Midbrain (tissue), 1 donor: ENCODE results near the gene RBM10.

ENCODE experiments used
- DNase-seq: peaks from one replicate; lab custom pipeline; 2025; lab: John Stamatoyannopoulos, UW

The RBM10 gene

DNA sequence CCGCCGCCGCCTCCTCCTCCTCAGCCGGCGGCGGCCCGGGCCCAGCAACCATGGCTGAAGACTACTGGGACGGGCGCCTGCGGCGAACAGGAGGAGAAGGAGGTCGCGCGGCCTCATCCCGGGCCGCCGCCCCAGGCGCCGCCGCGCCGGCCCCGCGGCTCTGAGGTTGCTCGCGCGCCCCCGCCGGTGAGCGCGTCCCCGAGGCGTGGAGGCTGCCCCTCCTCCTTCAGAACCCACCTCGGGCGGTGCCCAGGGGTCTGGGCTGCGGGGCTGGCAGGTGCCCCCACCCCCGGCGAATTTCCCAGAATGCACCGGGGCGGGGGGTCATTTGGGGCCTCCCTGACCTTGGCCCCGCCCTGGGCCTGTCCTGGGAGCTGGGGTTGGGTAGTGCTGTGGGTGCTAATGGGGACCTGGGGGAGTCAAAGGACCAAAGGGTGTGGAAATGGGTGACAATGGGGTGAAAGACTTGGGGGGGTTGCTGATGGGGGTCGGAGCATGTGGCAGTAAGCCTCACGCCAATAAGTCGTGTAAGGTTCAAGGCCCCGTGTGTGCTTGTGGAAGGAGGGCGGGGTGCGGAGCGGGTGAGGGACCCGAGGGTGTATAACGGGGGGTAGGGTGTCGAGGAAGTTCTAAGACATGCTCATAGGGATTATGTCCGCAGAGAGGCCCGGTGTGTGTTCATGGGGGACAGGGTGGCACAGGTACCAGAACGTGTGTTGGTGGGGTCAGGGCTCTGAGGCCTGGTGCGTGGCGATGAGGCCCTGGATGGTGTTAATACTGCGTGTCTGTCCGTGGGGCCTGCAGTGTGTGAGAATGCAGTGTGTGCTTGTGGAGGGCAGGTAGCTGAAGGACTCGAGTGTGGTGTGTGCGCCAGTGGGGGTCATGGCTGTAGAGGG, 74.1 kb downstream of the RBM10 start:
- no peak for DNase-seq

DNA sequence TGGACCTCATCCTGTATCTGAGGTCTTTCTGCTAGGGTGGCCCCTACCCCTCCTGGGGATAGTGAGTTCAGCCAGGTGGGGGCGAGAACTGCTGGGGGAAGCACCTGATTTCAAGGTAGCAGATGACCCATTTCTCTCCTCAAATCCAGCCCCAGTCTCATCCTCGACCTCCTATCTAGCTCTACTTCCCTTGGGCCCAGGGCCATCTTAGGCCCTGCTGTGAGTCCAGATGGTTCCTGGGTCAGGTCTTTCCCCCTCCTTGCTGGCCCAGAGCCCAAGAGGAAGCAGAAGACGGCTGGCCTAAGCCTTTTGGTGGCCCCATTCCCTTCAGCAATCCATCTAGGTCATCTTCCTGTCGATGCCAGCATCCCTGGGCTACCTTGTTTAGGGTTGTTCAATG, 76.7 kb downstream of the RBM10 start:
- no peak for DNase-seq

DNA sequence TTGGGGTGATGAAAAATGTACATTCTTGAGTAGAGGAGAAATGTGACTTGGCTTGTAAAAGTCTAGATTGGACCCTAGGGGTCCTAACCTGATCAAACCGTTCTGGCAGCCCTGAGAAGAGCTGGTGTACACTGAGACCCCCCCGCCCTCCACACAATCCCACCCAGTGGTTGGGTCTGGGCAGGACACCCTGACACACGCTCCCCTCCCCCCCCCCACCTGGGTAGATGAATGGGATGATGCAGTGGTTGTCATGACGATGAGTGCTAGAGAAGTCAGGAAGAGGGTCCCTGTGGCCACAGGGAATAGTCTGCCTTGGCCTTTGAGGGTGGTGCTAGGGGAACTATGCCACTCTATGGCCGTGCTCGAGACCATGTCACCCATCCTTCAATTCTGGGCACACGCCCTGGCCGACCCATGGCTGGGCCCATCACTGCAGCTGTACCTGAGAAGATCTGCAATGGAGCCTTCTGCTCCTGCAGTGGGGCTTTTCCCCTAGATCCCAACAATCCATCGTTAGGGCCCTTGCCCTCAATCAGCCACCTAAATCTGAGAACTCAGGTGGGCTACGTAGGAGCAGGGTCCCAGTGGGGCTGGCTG, 77.8 kb downstream of the RBM10 start:
- DNase-seq = no peak

DNA sequence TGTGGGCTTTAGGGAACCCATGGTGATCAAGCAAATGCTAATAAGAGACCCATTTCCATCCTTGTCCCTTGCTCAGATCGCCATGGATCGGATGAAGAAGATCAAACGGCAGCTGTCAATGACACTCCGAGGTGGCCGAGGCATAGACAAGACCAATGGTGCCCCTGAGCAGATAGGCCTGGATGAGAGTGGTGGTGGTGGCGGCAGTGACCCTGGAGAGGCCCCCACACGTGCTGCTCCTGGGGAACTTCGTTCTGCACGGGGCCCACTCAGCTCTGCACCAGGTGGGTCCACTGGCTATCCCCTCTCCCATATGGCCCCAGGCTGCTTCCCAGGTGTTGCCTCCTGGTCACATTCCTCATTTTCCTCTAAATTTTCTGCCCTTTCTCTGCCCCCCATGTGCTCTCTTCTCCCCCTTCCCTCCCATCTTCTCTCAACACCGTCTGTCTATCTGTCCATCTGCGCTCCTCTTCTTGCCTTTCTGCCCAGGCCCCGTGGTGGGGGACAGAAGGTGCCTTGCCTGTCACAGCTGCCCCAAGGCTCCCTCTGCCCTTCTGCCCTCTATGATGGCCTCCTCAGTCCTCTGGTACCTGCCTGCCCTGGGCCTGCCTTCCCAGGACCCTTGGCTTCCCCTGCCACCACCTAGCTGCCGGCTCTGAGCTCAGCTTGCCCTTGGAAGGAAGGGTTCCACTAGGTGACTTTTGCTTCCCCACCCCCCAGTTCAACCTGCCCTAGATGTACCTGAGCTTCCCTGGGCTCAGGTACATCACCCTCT, 78.6 kb downstream of the RBM10 start:
- no peak for DNase-seq

DNA sequence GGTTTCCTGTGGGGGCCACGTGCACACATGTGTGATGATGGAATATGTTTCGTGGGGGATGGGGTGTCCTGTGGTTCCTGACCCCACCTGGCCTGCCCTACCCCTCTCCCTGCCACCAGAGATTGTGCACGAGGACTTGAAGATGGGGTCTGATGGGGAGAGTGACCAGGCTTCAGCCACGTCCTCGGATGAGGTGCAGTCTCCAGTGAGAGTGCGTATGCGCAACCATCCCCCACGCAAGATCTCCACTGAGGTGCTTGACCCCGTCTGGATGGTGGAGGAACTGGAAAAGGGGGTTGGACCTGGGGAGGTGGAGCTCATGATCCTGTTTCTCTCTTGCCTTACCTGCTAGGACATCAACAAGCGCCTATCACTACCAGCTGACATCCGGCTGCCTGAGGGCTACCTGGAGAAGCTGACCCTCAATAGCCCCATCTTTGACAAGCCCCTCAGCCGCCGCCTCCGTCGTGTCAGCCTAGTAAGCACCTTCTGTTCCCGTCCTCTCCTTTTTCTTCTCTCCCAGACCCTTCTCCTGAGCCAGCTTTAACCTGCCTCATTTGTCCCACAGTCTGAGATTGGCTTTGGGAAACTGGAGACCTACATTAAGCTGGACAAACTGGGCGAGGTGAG, 79.4 kb downstream of the RBM10 start:
- no peak for DNase-seq

DNA sequence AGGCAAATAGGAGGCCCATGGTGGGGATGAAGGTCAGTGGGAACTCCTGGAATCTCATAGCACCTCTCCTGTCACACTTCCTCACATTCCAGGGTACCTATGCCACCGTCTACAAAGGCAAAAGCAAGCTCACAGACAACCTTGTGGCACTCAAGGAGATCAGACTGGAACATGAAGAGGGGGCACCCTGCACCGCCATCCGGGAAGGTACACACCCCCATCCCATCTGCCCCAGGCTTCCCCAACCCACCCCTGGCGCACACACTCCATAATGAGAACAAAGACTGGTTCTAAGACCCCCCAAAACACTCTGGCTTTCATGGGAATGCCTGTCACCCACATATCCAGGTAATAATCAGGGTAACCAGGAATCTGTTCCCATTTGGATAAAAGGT, 79.9 kb downstream of the RBM10 start:
- no peak for DNase-seq

DNA sequence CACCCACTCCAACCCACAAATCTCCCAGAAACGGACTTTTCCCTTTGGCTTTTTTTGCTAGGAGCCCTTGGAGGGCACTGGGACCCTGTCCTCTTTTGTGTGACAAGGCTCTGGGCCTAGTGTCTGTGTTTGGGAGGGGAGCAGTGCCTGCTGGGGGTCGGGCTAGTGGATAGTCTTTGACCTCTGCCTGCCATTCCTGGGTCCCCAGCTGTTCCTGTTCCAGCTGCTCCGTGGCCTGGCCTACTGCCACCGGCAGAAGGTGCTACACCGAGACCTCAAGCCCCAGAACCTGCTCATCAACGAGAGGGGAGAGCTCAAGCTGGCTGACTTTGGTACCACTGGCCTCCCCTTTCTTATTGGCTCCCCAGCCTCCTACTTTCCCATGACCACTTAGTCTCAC, 81.0 kb downstream of the RBM10 start:
- no peak for DNase-seq

DNA sequence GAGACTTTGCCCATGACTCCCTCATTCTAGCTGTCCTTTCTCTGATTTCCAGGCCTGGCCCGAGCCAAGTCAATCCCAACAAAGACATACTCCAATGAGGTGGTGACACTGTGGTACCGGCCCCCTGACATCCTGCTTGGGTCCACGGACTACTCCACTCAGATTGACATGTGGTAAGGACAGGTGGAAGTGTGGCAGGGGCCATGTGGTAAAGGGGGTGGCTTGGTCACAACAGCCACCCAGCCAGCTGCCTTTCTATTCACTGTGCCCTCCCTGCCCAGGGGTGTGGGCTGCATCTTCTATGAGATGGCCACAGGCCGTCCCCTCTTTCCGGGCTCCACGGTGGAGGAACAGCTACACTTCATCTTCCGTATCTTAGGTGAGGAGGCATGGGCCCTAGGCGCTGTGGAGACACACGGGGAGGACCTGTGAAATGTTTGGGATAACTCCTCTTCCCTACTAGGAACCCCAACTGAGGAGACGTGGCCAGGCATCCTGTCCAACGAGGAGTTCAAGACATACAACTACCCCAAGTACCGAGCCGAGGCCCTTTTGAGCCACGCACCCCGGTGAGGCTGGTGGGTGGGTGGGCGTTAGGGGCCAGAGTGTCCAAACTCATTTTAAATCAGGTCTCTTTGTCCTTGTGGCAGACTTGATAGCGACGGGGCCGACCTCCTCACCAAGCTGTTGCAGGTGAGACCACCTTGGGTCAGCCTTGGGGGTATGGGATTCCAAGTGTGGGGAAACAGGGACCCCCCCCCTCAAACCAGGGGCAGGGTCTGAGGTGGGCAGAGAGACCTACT, 81.7 kb downstream of the RBM10 start:
- DNase-seq = no peak

DNA sequence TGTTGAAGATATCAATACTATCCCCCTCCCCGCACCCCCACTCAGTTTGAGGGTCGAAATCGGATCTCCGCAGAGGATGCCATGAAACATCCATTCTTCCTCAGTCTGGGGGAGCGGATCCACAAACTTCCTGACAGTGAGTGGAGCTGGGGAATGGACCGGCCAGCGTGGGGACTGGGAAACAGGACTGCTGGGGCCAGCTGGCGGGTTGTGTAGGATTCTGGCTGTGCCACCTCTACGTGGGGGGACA, 82.2 kb downstream of the RBM10 start:
- no peak for DNase-seq

DNA sequence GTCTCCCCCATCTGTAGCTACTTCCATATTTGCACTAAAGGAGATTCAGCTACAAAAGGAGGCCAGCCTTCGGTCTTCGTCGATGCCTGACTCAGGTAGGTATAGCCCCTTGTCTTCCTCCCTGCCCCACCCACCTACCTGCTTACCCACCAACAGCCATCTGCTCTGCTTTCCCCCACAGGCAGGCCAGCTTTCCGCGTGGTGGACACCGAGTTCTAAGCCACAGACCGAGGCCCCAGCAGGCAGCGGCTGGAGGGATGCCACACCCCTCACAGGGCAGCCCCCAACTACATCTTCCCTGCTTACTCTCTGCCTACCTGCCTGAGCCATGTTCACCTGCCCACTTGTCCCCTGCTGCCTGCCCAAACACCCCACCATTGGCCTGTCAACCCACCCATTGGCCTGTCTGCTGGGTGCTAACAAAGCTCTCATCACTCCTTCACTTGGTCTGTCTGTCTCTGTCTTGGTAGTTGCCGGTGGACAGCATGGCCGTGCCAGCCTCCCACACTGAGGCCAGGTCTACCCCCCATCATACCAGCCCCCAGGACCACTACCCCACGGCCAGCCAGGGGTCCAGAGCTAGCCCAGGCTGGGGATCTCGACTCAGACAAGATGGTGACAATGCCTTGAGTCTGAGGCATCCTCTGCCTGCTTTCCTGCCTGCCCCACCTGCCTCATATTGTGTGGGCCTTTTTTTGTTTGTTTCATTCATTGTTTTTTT, 83.7 kb downstream of the RBM10 start:
- no peak for DNase-seq

DNA sequence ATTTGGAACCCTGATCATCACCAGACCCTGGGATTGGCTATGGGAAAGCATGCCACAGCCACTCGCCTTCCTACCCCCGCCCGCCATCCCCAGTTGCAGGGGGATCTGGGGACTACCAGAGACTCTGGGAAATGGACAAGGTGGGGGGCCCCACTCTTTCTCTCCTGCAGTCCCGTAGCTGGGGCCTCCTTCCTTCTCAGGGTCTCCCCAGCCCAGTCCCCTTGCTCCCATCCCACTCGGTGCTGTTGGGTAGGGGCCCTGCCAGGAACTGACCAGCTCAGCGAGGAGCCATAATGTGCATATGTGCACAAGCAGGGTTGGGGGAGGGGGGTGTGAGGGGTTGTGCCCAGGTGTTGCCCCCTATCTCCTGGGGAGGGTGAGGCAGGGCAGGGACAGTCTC, 84.4 kb downstream of the RBM10 start:
- no peak for DNase-seq

DNA sequence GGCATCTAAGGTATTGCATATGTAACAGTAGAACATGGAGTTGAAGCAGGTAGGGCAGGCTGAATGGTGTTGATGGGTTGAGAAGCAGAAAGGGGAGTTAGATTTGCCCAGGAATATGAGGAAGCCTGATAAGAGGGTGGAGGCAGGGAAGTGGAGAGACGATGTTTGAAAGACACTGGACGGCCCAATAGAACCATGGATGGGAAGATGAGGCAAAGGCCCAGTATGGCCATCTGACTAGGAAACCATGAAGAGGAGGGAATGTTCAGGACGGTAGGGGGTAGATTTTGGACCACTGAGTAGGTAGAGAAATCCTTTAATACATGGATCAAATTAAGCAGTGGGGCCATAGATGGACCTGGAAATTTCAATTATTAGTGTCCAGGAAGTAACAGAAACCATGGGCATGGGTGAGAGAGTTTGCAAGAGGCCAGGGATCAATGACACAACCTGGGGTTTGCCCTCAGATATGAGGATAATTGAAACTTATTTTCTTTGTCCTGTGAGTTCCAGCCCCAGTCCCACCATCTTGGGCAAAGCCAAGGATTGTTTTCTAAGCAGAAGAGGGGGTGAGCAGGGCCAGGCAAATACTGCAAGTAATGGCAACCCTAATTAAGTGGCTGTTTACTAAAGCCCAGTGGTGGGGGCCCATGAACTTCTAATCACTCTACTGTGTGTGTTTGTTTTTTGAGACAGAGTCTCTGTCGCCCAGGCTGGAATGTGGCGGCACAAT, 85.3 kb downstream of the RBM10 start:
- DNase-seq = no peak

DNA sequence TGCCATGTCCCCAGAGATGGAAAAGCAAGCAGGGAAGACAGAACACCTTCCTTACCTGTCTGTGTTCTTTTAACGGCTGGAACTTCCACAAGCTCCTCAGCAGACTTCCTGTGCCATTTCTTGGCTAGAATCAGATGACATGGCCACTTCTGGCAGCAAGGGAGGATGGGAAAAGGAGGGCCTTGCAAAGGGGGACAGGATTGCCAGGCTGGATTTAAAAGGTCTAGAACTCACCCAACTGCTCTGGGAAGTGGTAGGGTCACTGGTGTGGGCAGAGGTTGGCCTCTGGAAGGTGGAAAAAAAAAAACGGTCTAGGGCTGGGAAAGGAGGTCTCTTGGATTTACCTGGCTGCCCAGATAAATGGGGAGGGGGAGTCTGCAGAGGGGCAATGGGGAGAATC, 86.1 kb downstream of the RBM10 start:
- no peak for DNase-seq

DNA sequence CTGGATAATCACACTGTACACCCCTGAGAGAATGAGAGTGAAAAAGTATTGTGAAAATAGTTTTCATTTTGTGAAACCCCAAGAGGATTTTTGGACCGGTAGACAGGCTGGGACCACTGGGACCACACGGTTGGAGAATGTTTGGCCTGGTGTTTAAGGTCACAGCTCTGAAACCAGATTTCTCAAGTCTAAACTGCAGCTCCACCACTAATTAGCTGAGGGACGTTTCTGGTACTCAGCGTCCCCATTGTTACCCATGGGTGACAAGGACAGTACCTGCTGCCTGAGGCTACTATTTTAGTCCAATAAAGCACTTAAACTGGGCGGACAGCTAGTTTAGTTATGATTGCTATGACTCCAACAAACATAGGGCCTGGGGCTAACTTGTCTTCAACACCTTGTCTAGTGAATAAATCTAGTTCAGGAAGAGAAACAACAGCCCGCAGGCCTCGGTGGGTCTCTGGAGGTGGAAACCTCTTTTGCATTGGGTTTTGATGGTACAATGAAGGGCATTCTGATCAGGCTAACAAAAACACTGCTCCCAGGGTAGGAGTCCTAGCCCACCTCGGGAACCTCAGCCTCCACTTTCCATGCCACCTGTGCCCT, 87.3 kb downstream of the RBM10 start:
- no peak for DNase-seq

DNA sequence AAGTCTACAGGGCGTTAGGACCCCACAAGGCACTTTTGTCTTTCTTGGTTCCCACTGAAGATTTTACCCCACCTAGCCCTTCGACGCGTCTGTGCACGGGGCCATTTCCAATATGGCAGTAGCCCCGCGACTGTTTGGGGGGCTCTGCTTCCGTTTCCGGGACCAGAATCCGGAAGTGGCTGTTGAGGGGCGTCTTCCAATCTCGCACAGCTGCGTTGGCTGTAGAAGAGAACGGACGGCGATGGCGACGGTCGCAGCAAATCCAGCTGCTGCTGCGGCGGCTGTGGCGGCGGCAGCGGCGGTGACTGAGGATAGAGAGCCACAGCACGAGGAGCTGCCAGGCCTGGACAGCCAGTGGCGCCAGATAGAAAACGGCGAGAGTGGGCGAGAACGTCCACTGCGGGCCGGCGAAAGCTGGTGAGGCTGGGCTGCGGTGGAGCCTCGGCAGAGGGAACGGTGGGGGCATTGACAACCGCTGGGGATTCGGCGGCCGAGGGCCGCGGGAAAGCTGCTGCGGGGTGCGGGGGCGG, 87.8 kb downstream of the RBM10 start, which contains the start of gene USP11:
TSS of gene USP11 (plus strand) at position 207 of the 530 bp plus-strand sequence. CDS start at position 242, 35 bp downstream.
- peak; percentile 46 for DNase-seq

DNA sequence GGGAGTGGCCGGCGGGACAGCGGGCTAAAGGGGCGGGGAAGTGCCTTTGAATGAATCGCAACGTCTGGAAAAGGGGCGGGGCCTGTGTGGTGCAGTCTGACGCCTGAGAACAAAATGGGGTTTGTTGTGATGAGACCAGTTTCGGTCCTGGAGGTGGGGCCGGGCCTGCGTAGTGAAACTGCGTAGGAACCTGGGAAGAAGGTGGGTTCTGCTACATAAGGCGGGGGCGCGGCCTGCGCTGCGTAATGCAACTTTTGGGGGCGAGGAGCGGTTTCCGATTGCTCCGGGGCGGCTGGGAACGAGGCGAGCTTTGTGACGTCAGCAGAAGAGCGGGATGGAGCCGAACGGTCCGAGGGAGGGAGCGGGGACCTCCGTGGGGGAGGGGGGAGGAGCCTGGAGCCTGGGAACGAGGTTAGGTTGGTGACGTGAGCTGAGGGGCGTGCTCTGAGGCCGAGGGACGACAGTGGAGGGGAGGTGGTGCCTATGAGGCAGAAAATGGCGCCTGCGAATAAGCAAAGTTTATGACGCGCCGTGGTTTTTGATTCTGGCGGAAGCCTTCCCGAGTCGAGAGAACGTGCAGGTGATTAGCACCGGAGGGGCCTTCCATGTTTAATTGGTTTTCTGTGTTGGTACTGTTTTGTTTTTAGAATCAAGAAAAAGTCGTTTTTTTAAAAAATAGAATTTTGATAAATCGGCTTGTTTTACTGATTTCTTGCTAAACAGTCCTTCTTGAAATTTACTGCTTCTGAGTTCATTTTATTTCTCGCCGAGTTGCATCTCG, 88.5 kb downstream of the RBM10 start:
- peak; percentile 91 for DNase-seq

DNA sequence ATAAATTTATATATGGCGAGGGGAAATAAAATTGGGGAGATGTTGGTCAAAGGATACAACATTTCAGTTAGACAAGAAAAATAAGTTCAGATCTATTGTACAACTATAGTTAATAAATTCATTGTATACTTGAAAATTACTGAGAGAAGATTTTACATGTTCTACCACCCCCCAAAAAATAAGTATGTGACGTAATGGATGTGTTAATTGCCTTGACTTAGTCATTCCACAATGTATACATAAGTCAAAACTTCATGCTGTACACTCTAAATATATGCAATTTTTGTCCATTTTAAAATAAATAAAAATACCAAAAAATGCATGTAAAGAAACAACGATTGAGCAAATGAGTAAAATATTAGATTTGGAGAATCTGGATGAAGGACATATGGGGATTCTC, 89.6 kb downstream of the RBM10 start:
- no peak for DNase-seq

DNA sequence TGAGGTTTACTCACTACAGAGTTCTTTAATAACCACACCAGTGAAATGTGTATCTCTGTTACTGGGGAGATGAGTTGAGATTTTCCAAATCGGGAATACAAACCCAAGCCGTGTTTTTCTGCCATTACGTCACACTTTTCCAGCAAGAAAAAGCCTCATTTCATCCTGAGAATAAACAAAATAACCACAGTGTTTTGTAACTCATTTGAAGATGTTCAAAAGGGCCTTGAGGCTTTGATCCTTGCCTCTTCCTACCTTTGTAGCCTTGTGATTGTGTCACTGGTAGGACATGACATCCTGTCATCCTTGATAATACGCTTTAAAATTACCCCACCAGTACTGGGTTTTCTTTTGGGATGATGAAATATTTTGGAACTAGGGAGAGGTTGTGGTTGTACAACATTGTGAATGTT, 90.7 kb downstream of the RBM10 start:
- no peak for DNase-seq
